ENCODE measurements around the gene PRPF38B.

- TF ChIP-seq EP300 (IDR thresholded peaks at IDR 0.05; ENCODE audit: low read depth) (no peak), POLR2A (IDR thresholded peaks at IDR 0.05) (no peak), CTCF (IDR thresholded peaks at IDR 0.05) (no peak), POLR2AphosphoS5 (IDR thresholded peaks at IDR 0.05) (no peak)
Measured at GRCh38 chr1:108734171-108734865, 42.2 kb downstream of the PRPF38B start.

Data from transverse colon (tissue), 4 donors.